Measurements from ENCODE around the gene ANO7.

The ANO7 gene

GRCh38 chr2:241188361-241189092, at the start of gene ANO7:
Gene ANO7 (plus strand): TSS chr2:241188677. CDS start chr2:241190064, 1,387 bp downstream.
- DNase-seq (ENCODE audit: low spot score) = peak; percentile 63

- DNase-seq (ENCODE audit: low spot score) = no peak
Measured at GRCh38 chr2:241139531-241140444, 48.7 kb upstream of the ANO7 start.

- no peak for DNase-seq (ENCODE audit: low spot score)
Measured at GRCh38 chr2:241140445-241140840, 48.0 kb upstream of the ANO7 start.

- no peak for DNase-seq (ENCODE audit: low spot score)
Measured at GRCh38 chr2:241141214-241141770, 47.2 kb upstream of the ANO7 start.

- no peak for DNase-seq (ENCODE audit: low spot score)
Measured at GRCh38 chr2:241142063-241142462, 46.4 kb upstream of the ANO7 start.

GRCh38 chr2:241142593-241142992, 45.9 kb upstream of the ANO7 start:
- DNase-seq (ENCODE audit: low spot score) = no peak

- no peak for DNase-seq (ENCODE audit: low spot score)
Measured at GRCh38 chr2:241146286-241146685, 42.2 kb upstream of the ANO7 start.

GRCh38 chr2:241147336-241147735, 41.1 kb upstream of the ANO7 start:
- DNase-seq (ENCODE audit: low spot score) = no peak

- DNase-seq (ENCODE audit: low spot score) = no peak
Measured at GRCh38 chr2:241148239-241148638, 40.2 kb upstream of the ANO7 start.

- DNase-seq (ENCODE audit: low spot score) = peak; percentile 94
Measured at GRCh38 chr2:241148891-241149674, 39.4 kb upstream of the ANO7 start, which contains the start of gene PASK. Gene PASK (minus strand): TSS chr2:241149472. CDS start chr2:241143032, 6,440 bp downstream.

GRCh38 chr2:241149675-241149924, 38.9 kb upstream of the ANO7 start:
- DNase-seq (ENCODE audit: low spot score) = no peak

- DNase-seq (ENCODE audit: low spot score) = peak; percentile 99
Measured at GRCh38 chr2:241149925-241150659, 38.4 kb upstream of the ANO7 start, which contains the start of gene PPP1R7. Gene PPP1R7 (plus strand): TSS chr2:241150467. CDS start chr2:241150496, 29 bp downstream.

- no peak for DNase-seq (ENCODE audit: low spot score)
Measured at GRCh38 chr2:241150660-241151530, 37.6 kb upstream of the ANO7 start.

GRCh38 chr2:241151934-241152660, 36.4 kb upstream of the ANO7 start:
- DNase-seq (ENCODE audit: low spot score) = no peak

GRCh38 chr2:241153616-241154015, 34.9 kb upstream of the ANO7 start:
- DNase-seq (ENCODE audit: low spot score) = no peak

GRCh38 chr2:241154915-241155314, 33.6 kb upstream of the ANO7 start:
- no peak for DNase-seq (ENCODE audit: low spot score)

GRCh38 chr2:241155936-241156335, 32.5 kb upstream of the ANO7 start:
- DNase-seq (ENCODE audit: low spot score) = no peak

GRCh38 chr2:241156971-241157441, 31.5 kb upstream of the ANO7 start:
- DNase-seq (ENCODE audit: low spot score) = no peak

- no peak for DNase-seq (ENCODE audit: low spot score)
Measured at GRCh38 chr2:241157841-241158545, 30.5 kb upstream of the ANO7 start.

Measured in germinal center (tissue), 1 donor.